GM10266 (cell line): ENCODE measurements around the gene FMR1NB.

Experiments
- DNase-seq: peaks from one replicate; pipeline ENCODE4 v3.0.0; 2012; ENCODE audit errors: extremely low spot score
- TF ChIP-seq, protein P1 (sequence below): IDR thresholded peaks from 2 replicates; pipeline ENCODE4 v1.5.1; 2012; ENCODE audit warnings: mild to moderate bottlenecking, low read depth; ENCODE audit not compliant: control insufficient read depth, insufficient read depth; ENCODE audit errors: missing control alignments

Gene FMR1NB

DNA sequence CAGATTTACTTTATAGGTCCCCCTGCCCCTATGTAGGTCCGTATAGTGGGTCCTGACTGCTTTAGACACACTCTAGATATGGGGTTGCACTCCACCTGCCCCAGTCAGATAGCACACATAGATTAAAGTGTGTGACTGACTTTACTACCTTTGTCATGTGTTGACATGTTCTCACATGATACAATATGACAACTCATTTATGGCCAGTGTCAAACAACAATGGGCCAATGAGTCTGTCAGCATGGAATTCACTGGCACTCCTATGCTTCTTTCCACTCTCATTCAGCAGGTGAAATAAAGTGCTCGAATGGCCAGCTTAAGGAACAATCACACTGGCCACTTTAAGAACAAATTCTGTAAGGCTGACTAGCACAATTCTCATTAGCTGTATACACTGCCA, 23.8 kb upstream of the FMR1NB start:
- TF ChIP-seq, protein P1, sequence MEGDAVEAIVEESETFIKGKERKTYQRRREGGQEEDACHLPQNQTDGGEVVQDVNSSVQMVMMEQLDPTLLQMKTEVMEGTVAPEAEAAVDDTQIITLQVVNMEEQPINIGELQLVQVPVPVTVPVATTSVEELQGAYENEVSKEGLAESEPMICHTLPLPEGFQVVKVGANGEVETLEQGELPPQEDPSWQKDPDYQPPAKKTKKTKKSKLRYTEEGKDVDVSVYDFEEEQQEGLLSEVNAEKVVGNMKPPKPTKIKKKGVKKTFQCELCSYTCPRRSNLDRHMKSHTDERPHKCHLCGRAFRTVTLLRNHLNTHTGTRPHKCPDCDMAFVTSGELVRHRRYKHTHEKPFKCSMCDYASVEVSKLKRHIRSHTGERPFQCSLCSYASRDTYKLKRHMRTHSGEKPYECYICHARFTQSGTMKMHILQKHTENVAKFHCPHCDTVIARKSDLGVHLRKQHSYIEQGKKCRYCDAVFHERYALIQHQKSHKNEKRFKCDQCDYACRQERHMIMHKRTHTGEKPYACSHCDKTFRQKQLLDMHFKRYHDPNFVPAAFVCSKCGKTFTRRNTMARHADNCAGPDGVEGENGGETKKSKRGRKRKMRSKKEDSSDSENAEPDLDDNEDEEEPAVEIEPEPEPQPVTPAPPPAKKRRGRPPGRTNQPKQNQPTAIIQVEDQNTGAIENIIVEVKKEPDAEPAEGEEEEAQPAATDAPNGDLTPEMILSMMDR: no peak
- DNase-seq: no peak

DNA sequence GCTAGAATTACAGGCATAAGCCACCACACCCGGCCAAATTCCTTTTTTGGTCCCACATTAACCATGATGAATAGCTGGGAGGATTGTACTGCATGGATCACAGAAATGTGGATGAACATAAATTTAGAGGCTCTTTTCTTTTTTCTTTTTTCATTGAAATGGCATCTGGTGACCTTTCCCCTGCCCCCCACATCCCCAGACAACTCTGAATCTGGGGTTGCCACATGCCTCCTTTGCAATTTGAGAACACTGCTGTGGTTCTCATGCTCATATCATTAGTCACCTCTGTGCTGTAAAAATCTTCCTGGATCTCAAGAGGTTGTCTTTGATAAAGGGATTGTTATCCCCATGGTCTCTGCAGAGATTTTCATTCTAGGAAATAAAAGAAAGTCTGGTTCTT, 22.8 kb upstream of the FMR1NB start:
- no peak for DNase-seq
- TF ChIP-seq, protein P1: no peak

DNA sequence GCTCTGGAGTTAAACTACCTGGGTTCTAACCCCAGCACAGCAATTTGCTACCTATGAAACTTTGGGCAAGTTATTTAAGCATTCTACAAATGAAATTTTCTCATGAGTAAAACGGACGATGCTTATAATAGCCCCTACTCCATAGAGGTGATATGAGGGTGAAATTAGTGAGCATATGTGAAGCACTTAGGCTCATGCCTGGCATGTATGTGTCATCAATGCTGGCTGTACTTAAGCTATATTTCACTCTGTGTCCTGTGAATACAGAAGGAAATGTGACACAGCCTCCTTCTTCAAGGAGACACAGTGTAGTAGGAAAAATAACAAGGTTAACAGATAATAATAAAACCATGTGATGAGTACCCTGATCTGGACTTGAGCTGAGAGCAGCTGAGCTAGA, 20.4 kb upstream of the FMR1NB start:
- TF ChIP-seq, protein P1: no peak
- DNase-seq: no peak

DNA sequence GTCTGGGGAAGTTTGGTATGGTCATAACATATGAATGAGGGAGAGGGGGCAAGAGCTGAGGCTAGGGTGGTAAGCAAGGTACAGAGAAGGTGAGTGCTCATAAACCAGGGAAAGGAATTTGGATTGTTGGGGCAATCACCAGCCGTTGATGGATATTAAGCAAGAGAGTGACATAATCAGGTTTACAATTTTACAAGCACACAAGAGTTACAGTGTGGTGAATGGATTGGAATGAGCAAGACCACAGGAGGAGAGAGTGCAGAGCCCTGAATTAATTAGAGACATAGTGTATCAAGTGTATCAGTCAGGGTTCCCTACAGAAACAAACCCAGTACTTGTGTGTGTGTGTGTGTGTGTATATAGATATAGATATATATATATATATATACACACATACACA, 18.7 kb upstream of the FMR1NB start:
- no peak for DNase-seq
- TF ChIP-seq, protein P1: no peak

DNA sequence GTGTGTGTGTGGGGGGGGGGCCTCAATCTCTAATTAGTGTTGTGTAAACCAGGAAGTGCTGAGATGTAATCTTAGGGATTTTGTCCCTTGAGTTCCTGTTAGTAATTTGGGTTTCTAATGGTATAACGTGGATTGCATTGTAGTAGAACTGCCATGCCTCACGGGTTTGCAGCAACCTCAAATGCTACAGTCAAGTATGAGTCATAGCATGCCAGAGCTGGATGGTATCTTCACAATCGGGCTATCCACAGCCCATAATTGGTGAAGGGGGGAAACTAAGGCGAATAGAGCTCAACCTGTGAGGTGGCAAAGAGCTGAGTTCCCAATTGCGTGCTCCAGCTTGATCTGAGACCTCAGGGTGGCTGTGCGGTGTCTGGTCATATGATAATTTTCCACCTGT, 2.2 kb upstream of the FMR1NB start:
- DNase-seq: no peak
- TF ChIP-seq, protein P1: no peak

DNA sequence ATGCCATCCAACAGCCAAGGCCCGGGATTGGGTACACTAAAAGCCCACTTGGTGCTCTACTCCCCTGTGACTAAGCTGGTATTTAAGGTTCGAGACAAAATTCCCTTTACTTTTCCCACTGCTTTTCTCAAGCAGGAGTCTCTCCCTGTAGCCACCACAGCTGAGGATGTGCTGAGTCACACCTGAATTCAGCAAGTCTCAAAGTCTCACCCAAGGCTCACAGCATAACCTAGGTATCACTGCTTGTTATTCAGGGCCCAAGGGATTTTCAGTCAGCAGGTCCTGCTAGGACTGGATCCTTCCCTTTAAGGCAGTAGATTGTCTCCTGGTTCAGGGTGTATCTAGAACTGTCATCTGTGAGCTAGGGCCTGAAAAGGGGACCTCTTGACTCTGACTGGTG, 39.2 kb downstream of the FMR1NB start:
- TF ChIP-seq, protein P1: no peak
- DNase-seq: no peak

DNA sequence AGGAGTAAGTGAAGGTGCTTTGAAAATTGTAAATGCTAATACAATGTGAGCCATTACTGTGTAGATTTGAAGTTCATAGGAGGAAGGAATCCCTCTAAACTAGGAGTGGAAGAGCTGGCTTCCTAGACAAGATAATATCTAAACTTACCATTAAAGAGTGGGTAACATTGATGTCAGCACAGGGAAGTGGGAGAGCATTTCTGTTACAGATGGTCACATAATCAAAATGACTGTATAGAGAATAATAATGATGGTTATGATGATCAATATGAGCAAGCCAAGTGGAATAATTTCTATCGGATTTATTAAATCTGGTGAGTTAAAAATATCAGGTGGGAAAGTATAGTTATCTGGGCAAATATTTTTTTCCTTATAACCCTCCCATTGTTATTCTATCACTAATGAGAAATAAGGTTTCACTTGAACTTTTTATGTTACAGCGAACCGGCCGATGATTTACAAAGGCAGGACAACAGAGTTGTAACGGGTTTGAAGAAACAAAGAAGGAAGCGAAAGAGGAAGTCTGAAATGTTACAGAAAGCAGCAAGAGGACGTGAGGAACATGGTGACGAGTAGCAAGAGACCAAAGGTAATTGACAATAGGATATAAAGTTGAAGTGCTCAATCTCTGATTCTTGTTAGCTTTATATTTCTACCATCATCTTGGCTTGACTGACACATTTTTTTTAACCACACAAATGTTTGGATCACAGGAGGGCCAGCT, 43.5 kb downstream of the FMR1NB start:
- DNase-seq: no peak
- TF ChIP-seq, protein P1: no peak
